Testis (tissue), 3 donors: ENCODE data around the gene DYNLT5. TPM values are rescaled to one million over a fixed set of nuclear protein-coding genes. Genes with fewer than 3 reads are reported as not detected.
"Not testable (repeated sequence)": the region's sequence is repeated elsewhere in the genome, so short reads cannot be mapped to it uniquely, and the experiment has no call there.

Experiments used
- DNase-seq: peaks from one replicate; pipeline ENCODE4 v3.0.0-alpha.2; 2019
- H3K27ac ChIP-seq, 2 donors: fragments of 200-600 bp; sonication (generic); one replicate each; pipeline ENCODE4 v1.5.1; 2019
- H3K27me3 ChIP-seq: fragments of 200-600 bp; sonication (generic); one replicate; pipeline ENCODE4 v1.5.1; 2019
- H3K36me3 ChIP-seq: fragments of 200-600 bp; sonication (generic); one replicate; pipeline ENCODE4 v1.5.1; 2017; ENCODE audit warnings: low read depth; ENCODE audit errors: missing control alignments
- H3K4me1 ChIP-seq: fragments of 200-600 bp; sonication (generic); one replicate; pipeline ENCODE4 v1.5.1; 2019
- H3K4me3 ChIP-seq, 2 donors: fragments of 200-600 bp; sonication (generic); one replicate each; pipeline ENCODE4 v1.5.1; 2017 to 2019
- H3K9me3 ChIP-seq: fragments of 200-600 bp; sonication (generic); one replicate; pipeline ENCODE4 v1.5.1; 2017
- CTCF ChIP-seq, 3 experiments: fragments of 450-650 bp in 2 of 3; fragments of 200-600 bp in 1 of 3; sonication (generic) in 1 of 3; IDR thresholded peaks; one replicate each; pipeline ENCODE4 v1.5.1; 2016 to 2019; ENCODE audit warnings: antibody characterized with exemption in 3 of 3, mild to moderate bottlenecking in 2 of 3, moderate library complexity in 1 of 3
- POLR2A ChIP-seq: fragments of 450-650 bp; IDR thresholded peaks from one replicate; pipeline ENCODE4 v1.6.1; 2017; ENCODE audit warnings: antibody characterized with exemption, mild to moderate bottlenecking, moderate library complexity
- WGBS, 2 donors: methylation state at CpG; one replicate each; pipeline ENCODE4 v1.1.5; 2018; 5-methylcytosine and 5-hydroxymethylcytosine counted together
- intact Hi-C: fragments of 100-400 bp; cut with DNase I; formaldehyde crosslinking; loops from one replicate; pipeline ENCODE4 v1.15.1; 2023; ENCODE audit warnings: low total_unique reads
- polyA plus RNA-seq: library from polyadenylated mRNA; stranded (reverse); fragments of 350-450 nt; fragmentation: Illumina TruSeq; extraction: RNeasy Lipid Tissue Mini Kit (QIAGEN cat#74804); gene quantifications from one replicate; pipeline ENCODE4 v1.2.3, GENCODE V29; 2014; ENCODE audit warnings: low read depth, low replicate concordance; ENCODE audit not compliant: insufficient read depth
- total RNA-seq, 2 donors: library from RNA; depleted of rRNA; stranded (reverse); fragments of >200 nt; gene quantifications; one replicate each; pipeline ENCODE4 v1.2.3, GENCODE V29; 2016

DYNLT5 gene
- total and polyA plus RNA-seq, 3 donors from 2014 or later = 1.6 TPM; not detected in 2

- no peaks in the 10 kb centered on the region for H3K9me3 ChIP-seq
- H3K36me3 ChIP-seq = no peaks in the 10 kb centered on the region
- TF ChIP-seq CTCF (IDR thresholded peaks at IDR 0.05) (no peak), POLR2A (no peak)
- no peaks in the 10 kb centered on the region for H3K4me1 ChIP-seq
- 69 to 89% methylated on average over 2 of the region's 2 CpGs for WGBS, 2 donors
- no peak for DNase-seq
- H3K27me3 ChIP-seq = no peaks in the 10 kb centered on the region
- intact Hi-C loops = no loop called here
- no peak overlapping the region for H3K4me3 ChIP-seq
- no peak overlapping the region for H3K27ac ChIP-seq
These were observed 39.4 kb upstream of the DYNLT5 start for GRCh38 chr1:66712839-66713238.

GRCh38 chr1:66723985-66724384 lies 28.3 kb upstream of the DYNLT5 start:
- Histone ChIP-seq H3K9me3 (no peaks in the 10 kb centered on the region), H3K4me3 (no peak overlapping the region), H3K36me3 (no peaks in the 10 kb centered on the region), H3K27me3 (no peaks in the 10 kb centered on the region), H3K4me1 (no peaks in the 10 kb centered on the region), H3K27ac (no peak overlapping the region)
- no peak for TF ChIP-seq CTCF (IDR thresholded peaks at IDR 0.05)
- TF ChIP-seq POLR2A = no peak
- intact Hi-C loops = no loop called here
- DNase-seq = no peak

GRCh38 chr1:66725885-66726665 lies 26.2 kb upstream of the DYNLT5 start:
- peak; percentile 71 for DNase-seq
- Histone ChIP-seq H3K27me3 (no peaks in the 10 kb centered on the region), H3K4me3 (no peak overlapping the region), H3K36me3 (no peaks in the 10 kb centered on the region), H3K4me1 (no peaks in the 10 kb centered on the region), H3K9me3 (no peaks in the 10 kb centered on the region), H3K27ac (no peak overlapping the region)
- intact Hi-C loops = no loop called here
- TF ChIP-seq CTCF (IDR thresholded peaks at IDR 0.05) (peak; percentile 48 to 95 (median 88)), POLR2A (no peak)
- 28 to 30% methylated on average over 9 of the region's 9 CpGs for WGBS, 2 donors

- Histone ChIP-seq H3K27ac (no peak overlapping the region), H3K4me1 (no peaks in the 10 kb centered on the region), H3K36me3 (no peaks in the 10 kb centered on the region), H3K27me3 (no peaks in the 10 kb centered on the region), H3K9me3 (no peaks in the 10 kb centered on the region), H3K4me3 (no peak overlapping the region)
- DNase-seq = no peak
- intact Hi-C loops = no loop called here
- 71 to 80% methylated on average over 2 of the region's 2 CpGs for WGBS, 2 donors
- no peak for TF ChIP-seq CTCF (IDR thresholded peaks at IDR 0.05)
- no peak for TF ChIP-seq POLR2A
These were observed 24.2 kb upstream of the DYNLT5 start for GRCh38 chr1:66728021-66728420.

GRCh38 chr1:66728716-66729115 lies 23.5 kb upstream of the DYNLT5 start:
- intact Hi-C loops, H3K36me3 ChIP-seq, H3K27ac ChIP-seq, H3K4me3 ChIP-seq, H3K4me1 ChIP-seq, H3K27me3 ChIP-seq, DNase-seq, H3K9me3 ChIP-seq: not testable (repeated sequence)
